Endodermal cell (in vitro differentiated cells): ENCODE measurements around the gene DNAJC5. TPM values are rescaled to one million over a fixed set of nuclear protein-coding genes. Genes with fewer than 3 reads are reported as not detected.

Experiments
- DNase-seq: peaks from one replicate; pipeline ENCODE4 v3.0.0-alpha.2; 2017
- H3K27ac ChIP-seq: 2 replicates; pipeline ENCODE4 v1.5.1; 2013; ENCODE audit warnings: mild to moderate bottlenecking, low read depth, low read length, moderate library complexity
- H3K27me3 ChIP-seq: 2 replicates; pipeline ENCODE4 v1.6.1; 2013; ENCODE audit warnings: mild to moderate bottlenecking, low read length, moderate library complexity; ENCODE audit not compliant: insufficient read depth, control insufficient read depth, poor library complexity, severe bottlenecking
- H3K36me3 ChIP-seq: 2 replicates; pipeline ENCODE4 v1.7.0; 2013; ENCODE audit warnings: mild to moderate bottlenecking, low read length, moderate library complexity; ENCODE audit not compliant: control insufficient read depth, insufficient read depth
- H3K4me1 ChIP-seq: one replicate; pipeline ENCODE4 v1.7.0; 2013; ENCODE audit warnings: low read length; ENCODE audit not compliant: control insufficient read depth, insufficient read depth
- H3K4me3 ChIP-seq: 2 replicates; pipeline ENCODE4 v1.5.1; 2013; ENCODE audit warnings: mild to moderate bottlenecking, low read length, moderate library complexity
- H3K9ac ChIP-seq: 2 replicates; pipeline ENCODE4 v1.6.1; 2013; ENCODE audit warnings: mild to moderate bottlenecking, low read length, moderate library complexity; ENCODE audit not compliant: poor library complexity, severe bottlenecking; ENCODE audit errors: extremely low read depth
- H3K9me3 ChIP-seq: 2 replicates; pipeline ENCODE4 v1.6.1; 2013; ENCODE audit warnings: mild to moderate bottlenecking, low read length, moderate library complexity; ENCODE audit not compliant: control insufficient read depth
- H3K27ac Mint-ChIP-seq: 2 replicates; pipeline ENCODE4 v1.8.0; 2020; ENCODE audit warnings: mixed read lengths
- H3K27me3 Mint-ChIP-seq: 2 replicates; pipeline ENCODE4 v1.8.0; 2021; ENCODE audit warnings: mild to moderate bottlenecking, mixed read lengths; ENCODE audit not compliant: insufficient read depth
- H3K36me3 Mint-ChIP-seq: 2 replicates; pipeline ENCODE4 v1.8.0; 2020; ENCODE audit warnings: low read depth, mixed read lengths
- H3K4me1 Mint-ChIP-seq: 2 replicates; pipeline ENCODE4 v1.8.0; 2020; ENCODE audit warnings: mixed read lengths
- H3K4me3 Mint-ChIP-seq: 2 replicates; pipeline ENCODE4 v1.8.0; 2020; ENCODE audit warnings: mild to moderate bottlenecking, moderate library complexity, mixed read lengths
- H3K9me3 Mint-ChIP-seq: 2 replicates; pipeline ENCODE4 v1.8.0; 2020; ENCODE audit warnings: mild to moderate bottlenecking, mixed read lengths
- CTCF ChIP-seq: fragments of 200-600 bp; sonication (generic); conservative IDR thresholded peaks from 2 replicates; pipeline ENCODE4 v1.5.0; 2021; ENCODE audit warnings: antibody characterized with exemption, mild to moderate bottlenecking
- WGBS, 2 experiments: methylation state at CpG; one replicate each; pipeline versions ENCODE4 v1.1.5 to v1.1.7; 2013; ENCODE audit warnings: missing lambda C conversion rate in 2 of 2, mixed read lengths in 1 of 2; ENCODE audit not compliant: insufficient coverage in 1 of 2, insufficient read length in 1 of 2; 5-methylcytosine and 5-hydroxymethylcytosine counted together
- total RNA-seq, 2 donors: library from RNA; stranded (reverse); fragmentation: NEBNext Ultra II Directional in 1 of 2; extraction: Animal tissue kit (Norgen Biotek cat#: 25700) in 1 of 2; gene quantifications; 2 replicates in 1 of 2; 3 replicates in 1 of 2; pipeline ENCODE4 v1.2.1, GENCODE V29; 2021

The DNAJC5 gene
- total RNA-seq, 2 donors from 2014 or later, result 25.8 to 26.8 TPM

GRCh38 chr20:63972312-63973159 is 77.6 kb downstream of the DNAJC5 start:
- no peak overlapping the region for H3K27ac ChIP-seq
- peaks cover 3% of the 10 kb centered on the region for H3K4me1 Mint-ChIP-seq
- peaks cover 10% of the 10 kb centered on the region for H3K27me3 ChIP-seq
- H3K36me3 Mint-ChIP-seq, result peaks cover 13% of the 10 kb centered on the region
- peak; percentile 37 for DNase-seq
- no peak overlapping the region for H3K4me3 ChIP-seq
- WGBS, 2 experiments, result 85 to 89% methylated on average over 15 to 18 of the region's 18 CpGs
- no peak for TF ChIP-seq CTCF
- H3K27me3 Mint-ChIP-seq, result peaks cover 29% of the 10 kb centered on the region
- H3K9ac ChIP-seq, result no peak overlapping the region
- no peak overlapping the region for H3K27ac Mint-ChIP-seq
- peaks cover 8% of the 10 kb centered on the region for H3K36me3 ChIP-seq
- H3K9me3 Mint-ChIP-seq, result peaks cover 4% of the 10 kb centered on the region
- H3K4me1 ChIP-seq, result peaks cover 4% of the 10 kb centered on the region
- no peak overlapping the region for H3K4me3 Mint-ChIP-seq
- peaks cover 8% of the 10 kb centered on the region for H3K9me3 ChIP-seq

GRCh38 chr20:63973160-63973479 is 78.2 kb downstream of the DNAJC5 start:
- H3K27ac Mint-ChIP-seq, result no peak overlapping the region
- WGBS, 2 experiments, result 96 to 100% methylated on average over 3 of the region's 3 CpGs
- no peak overlapping the region for H3K9ac ChIP-seq

GRCh38 chr20:63973636-63974401 is 78.9 kb downstream of the DNAJC5 start:
- peaks cover 1% of the 10 kb centered on the region for H3K9me3 Mint-ChIP-seq
- no peaks in the 10 kb centered on the region for H3K9me3 ChIP-seq
- peaks cover 31% of the 10 kb centered on the region for H3K27me3 Mint-ChIP-seq
- no peak overlapping the region for H3K27ac ChIP-seq
- H3K9ac ChIP-seq, result no peak overlapping the region
- peak overlapping the region; percentile 58 for H3K4me3 ChIP-seq
- no peaks in the 10 kb centered on the region for H3K36me3 ChIP-seq
- H3K27me3 ChIP-seq, result peaks cover 10% of the 10 kb centered on the region
- H3K4me1 Mint-ChIP-seq, result peaks cover 2% of the 10 kb centered on the region
- peak overlapping the region; percentile 32 for H3K4me3 Mint-ChIP-seq
- peaks cover 1% of the 10 kb centered on the region for H3K4me1 ChIP-seq
- TF ChIP-seq CTCF, result peak; percentile 99
- 15 to 20% methylated on average over 24 to 37 of the region's 37 CpGs for WGBS, 2 experiments
- no peak overlapping the region for H3K27ac Mint-ChIP-seq
- peak; percentile 95 for DNase-seq
- H3K36me3 Mint-ChIP-seq, result peaks cover 4% of the 10 kb centered on the region

More at GRCh38 chr20:63973160-63973479, 78.2 kb downstream of the DNAJC5 start:
- Mint-ChIP-seq H3K4me1 (peaks cover 3% of the 10 kb centered on the region), H3K4me3 (peak overlapping the region; percentile 32), H3K9me3 (peaks cover 4% of the 10 kb centered on the region), H3K27me3 (peaks cover 31% of the 10 kb centered on the region), H3K36me3 (peaks cover 8% of the 10 kb centered on the region)
- no peak for TF ChIP-seq CTCF
- H3K4me3 ChIP-seq, result no peak overlapping the region
- peaks cover 10% of the 10 kb centered on the region for H3K27me3 ChIP-seq
- H3K27ac ChIP-seq, result no peak overlapping the region
- peaks cover 4% of the 10 kb centered on the region for H3K4me1 ChIP-seq
- H3K36me3 ChIP-seq, result peaks cover 2% of the 10 kb centered on the region
- H3K9me3 ChIP-seq, result peaks cover 2% of the 10 kb centered on the region
- no peak for DNase-seq
